ENCODE measurements around the gene CPNE8. TPM values are rescaled to one million over a fixed set of nuclear protein-coding genes. Genes with fewer than 3 reads are reported as not detected.

CPNE8 gene
- total RNA-seq, 1 donor = 36.8 TPM

DNA sequence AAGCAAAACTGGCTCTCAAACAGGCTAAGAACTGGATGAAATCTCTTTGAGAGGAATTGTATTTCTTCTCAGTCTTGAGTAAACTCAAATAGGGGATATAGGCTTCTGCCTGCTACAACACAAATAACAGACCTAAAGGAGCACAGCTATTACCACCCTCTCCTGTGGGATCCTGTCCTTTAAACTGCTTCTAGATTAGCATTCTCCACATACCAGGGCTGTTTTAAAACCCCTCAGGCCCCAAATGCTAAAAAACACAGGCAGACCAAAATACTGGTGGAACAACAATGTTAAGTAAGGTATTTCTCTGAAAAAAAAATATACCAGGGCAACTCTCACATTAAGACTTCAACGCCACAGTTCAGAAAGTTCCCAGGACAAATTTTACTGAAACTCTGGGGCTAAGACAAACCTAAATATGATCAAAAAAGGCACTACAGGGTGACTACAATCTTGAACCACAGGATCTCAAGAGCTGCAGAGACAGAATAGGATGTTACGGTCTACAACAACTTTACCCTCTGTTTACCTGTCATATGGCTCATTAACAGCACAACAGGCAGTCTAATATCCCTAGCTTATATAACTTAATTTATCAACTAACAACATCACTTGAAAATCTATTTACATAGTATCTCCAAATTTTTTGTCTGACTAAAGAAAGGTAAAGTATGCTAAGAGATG is 7.2 kb downstream of the CPNE8 start:
- no peak overlapping the region for H3K4me3 ChIP-seq (ENCODE audit: low read depth, low read length)
- DNase-seq (ENCODE audit: low read depth) = no peak
- TF ChIP-seq, protein P1, sequence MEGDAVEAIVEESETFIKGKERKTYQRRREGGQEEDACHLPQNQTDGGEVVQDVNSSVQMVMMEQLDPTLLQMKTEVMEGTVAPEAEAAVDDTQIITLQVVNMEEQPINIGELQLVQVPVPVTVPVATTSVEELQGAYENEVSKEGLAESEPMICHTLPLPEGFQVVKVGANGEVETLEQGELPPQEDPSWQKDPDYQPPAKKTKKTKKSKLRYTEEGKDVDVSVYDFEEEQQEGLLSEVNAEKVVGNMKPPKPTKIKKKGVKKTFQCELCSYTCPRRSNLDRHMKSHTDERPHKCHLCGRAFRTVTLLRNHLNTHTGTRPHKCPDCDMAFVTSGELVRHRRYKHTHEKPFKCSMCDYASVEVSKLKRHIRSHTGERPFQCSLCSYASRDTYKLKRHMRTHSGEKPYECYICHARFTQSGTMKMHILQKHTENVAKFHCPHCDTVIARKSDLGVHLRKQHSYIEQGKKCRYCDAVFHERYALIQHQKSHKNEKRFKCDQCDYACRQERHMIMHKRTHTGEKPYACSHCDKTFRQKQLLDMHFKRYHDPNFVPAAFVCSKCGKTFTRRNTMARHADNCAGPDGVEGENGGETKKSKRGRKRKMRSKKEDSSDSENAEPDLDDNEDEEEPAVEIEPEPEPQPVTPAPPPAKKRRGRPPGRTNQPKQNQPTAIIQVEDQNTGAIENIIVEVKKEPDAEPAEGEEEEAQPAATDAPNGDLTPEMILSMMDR (IDR thresholded peaks at IDR 0.05; ENCODE audit: insufficient read depth, low read length) = no peak

DNA sequence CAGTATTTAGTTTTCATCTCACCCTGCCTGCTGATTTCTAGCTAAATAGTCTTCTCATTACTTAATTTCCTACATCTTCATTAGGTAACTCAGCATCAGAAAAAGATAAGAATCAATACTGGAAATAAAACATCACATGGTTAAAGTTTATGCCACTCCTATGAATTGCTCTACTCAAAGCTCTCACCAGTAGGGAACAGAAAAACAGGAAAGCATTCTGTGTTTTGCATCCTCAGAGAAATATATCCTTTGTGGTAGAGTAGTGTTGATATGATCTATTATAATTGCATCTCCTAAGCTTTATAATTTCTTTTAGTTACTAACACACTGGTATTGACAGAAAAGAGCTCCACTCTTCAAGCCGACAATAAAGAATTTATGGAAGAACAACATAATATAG is 9.9 kb downstream of the CPNE8 start:
- DNase-seq (ENCODE audit: low read depth) = no peak
- TF ChIP-seq, protein P1 (IDR thresholded peaks at IDR 0.05; ENCODE audit: insufficient read depth, low read length) = no peak
- H3K4me3 ChIP-seq (ENCODE audit: low read depth, low read length) = no peak overlapping the region

DNA sequence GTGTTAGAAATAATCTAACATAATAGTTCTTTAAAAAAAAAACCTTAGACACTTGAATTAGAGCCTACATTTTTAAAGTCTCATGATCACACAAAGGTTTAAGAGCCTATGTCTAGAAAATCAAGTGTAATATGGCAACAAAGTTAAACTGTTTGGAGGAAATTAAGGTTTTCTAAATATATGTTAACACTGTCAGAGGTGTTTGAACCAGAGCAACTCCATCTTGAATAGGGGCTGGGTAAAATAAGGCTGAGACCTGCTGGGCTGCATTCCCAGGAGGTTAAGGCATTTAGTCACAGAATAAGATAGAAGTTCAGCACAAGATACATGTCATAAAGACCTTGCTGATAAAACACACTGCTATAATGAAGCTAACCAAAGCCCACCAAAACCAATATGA is 12.4 kb downstream of the CPNE8 start:
- no peak overlapping the region for H3K4me3 ChIP-seq (ENCODE audit: low read depth, low read length)
- TF ChIP-seq, protein P1 (IDR thresholded peaks at IDR 0.05; ENCODE audit: insufficient read depth, low read length) = no peak
- DNase-seq (ENCODE audit: low read depth) = no peak

DNA sequence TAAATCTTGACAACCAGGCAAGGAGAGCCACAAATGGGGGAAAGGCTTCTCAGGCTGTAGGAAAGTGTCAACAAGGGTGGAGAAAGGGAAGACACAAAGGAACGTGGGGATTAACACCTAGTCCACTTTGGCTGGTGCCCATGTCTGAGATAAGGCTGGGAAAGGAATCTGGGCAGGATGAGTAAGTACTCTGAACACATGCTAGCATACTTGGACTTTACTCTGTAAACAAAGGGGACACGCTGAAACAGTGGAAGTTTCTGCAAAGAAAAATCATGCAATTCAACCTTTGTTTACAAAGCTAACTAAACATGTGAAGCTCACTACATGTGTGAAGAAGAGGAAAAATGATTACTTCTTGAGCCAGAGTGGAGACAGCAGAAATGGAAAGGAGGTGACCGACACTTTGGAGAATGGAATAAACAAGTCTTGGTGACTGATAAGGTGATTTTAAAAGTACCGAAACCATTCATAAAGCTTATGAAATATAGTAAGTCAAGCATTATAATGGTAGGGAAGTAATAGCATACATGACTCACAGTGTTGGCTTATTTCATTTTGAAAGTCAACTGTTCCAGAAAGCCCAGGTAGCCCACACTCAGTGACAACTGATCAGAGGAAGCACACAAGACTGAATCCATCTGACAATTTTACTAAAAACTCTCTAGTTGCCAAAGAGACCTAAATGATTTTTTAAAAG is 13.2 kb downstream of the CPNE8 start:
- TF ChIP-seq, protein P1 (IDR thresholded peaks at IDR 0.05; ENCODE audit: insufficient read depth, low read length) = no peak
- peak; percentile 33 for DNase-seq (ENCODE audit: low read depth)
- no peak overlapping the region for H3K4me3 ChIP-seq (ENCODE audit: low read depth, low read length)

DNA sequence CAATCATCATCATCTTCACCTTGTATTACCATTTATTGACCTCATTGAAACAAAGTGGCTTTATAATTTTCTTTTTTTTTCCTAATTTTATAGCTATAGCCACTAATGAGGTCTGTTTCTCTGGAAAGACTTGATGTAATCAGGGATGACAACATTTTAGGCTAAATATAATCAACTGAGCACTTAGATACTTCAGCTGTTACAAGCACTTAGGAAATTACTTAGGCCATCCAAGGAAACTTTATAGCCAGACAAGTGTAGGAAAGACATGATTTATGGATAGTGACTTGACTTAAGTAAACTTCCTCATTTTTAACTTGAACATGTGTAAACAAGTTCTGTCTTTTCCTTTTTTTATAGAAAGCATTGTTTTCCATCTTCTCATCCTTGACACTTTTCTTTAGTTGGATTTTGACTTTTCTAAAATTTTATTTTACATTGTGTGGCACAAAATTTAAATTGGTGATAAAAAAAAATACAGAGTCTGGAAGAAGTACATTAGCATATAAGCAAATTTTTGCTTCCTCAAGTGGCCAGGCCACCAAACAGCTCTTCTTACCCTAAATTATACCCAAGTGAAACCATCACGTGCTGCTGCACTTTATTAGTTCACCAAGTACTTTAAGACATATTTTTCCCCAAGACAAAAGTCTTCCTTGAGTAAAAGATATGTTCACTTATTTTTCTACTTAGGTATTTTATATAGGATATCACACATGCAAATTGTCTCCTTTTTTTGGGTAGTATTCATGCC is 15.1 kb downstream of the CPNE8 start:
- TF ChIP-seq, protein P1 (IDR thresholded peaks at IDR 0.05; ENCODE audit: insufficient read depth, low read length) = no peak
- H3K4me3 ChIP-seq (ENCODE audit: low read depth, low read length) = no peak overlapping the region
- no peak for DNase-seq (ENCODE audit: low read depth)

DNA sequence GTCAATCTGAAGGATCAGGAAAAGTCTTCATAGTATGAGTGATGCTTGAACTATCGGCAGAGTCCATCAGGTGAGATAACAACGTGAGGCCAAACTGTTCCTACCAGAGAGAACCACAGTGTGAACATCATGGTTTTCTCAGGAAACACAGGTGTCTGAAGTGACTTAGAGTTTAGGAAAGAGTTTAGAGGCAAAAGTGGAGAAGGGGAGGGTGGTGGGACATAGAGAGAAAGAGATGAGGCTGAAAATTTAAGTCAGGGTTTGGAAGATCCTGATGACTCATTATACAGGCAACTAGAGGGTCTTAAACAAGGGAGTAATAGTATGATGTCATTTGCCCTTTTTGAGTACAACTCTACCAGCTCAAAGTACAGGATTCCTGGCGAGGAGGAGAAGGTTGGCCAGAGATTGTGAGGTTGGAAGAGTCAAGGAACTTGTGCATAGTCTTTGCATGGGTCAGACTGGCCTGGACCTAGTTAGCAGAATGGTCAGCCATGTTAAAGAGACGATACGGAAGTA is 16.0 kb downstream of the CPNE8 start:
- no peak overlapping the region for H3K4me3 ChIP-seq (ENCODE audit: low read depth, low read length)
- TF ChIP-seq, protein P1 (IDR thresholded peaks at IDR 0.05; ENCODE audit: insufficient read depth, low read length) = no peak
- no peak for DNase-seq (ENCODE audit: low read depth)

All from fibroblast of the aortic adventitia (primary cell).